Transverse colon (tissue), 4 donors: ENCODE measurements around the gene SPIN4. TPM values are rescaled to one million over a fixed set of nuclear protein-coding genes. Genes with fewer than 3 reads are reported as not detected.
A peak's percentile ranks its signal among the peaks of the same experiment; 100 is the strongest.

Experiments used
- DNase-seq: peaks from one replicate; pipeline ENCODE4 v3.0.0-alpha.2; 2019
- H3K27ac ChIP-seq, 4 donors: fragments of 200-600 bp; sonication (generic); 2 replicates each; pipeline ENCODE4 v1.5.1; 2016 to 2018; ENCODE audit warnings: inconsistent platforms in 4 of 4
- H3K27me3 ChIP-seq: fragments of 200-600 bp; sonication (generic); 2 replicates; pipeline ENCODE4 v1.5.1; 2017; ENCODE audit warnings: inconsistent platforms
- H3K36me3 ChIP-seq, 4 donors: fragments of 200-600 bp; sonication (generic); 2 replicates each; pipeline ENCODE4 v1.5.1; 2017 to 2019; ENCODE audit warnings: inconsistent platforms in 4 of 4
- H3K4me1 ChIP-seq, 4 donors: fragments of 200-600 bp; sonication (generic); 2 replicates each; pipeline ENCODE4 v1.5.1; 2017 to 2020; ENCODE audit warnings: inconsistent platforms in 4 of 4
- H3K4me3 ChIP-seq, 4 donors: fragments of 200-600 bp; sonication (generic); 1 replicate in 1 of 4; 2 replicates in 3 of 4; pipeline versions ENCODE4 v1.5.1 to v1.6.1; 2017 to 2019; ENCODE audit warnings: inconsistent platforms in 4 of 4
- H3K9me3 ChIP-seq, 2 donors: fragments of 200-600 bp; sonication (generic); 2 replicates each; pipeline ENCODE4 v1.5.1; 2017 to 2019; ENCODE audit warnings: inconsistent platforms in 2 of 2
- EP300 ChIP-seq: sonication (generic); formaldehyde crosslinking; IDR thresholded peaks from one replicate; pipeline ENCODE4 v1.6.1; 2017; ENCODE audit warnings: antibody characterized with exemption, low read depth
- POLR2A ChIP-seq: fragments of 450-650 bp; IDR thresholded peaks from one replicate; pipeline ENCODE4 v1.6.1; 2016; ENCODE audit warnings: antibody characterized with exemption, mild to moderate bottlenecking, moderate library complexity
- POLR2AphosphoS5 ChIP-seq, 3 donors: sonication (generic); formaldehyde crosslinking; IDR thresholded peaks; one replicate each; pipeline ENCODE4 v1.6.1; 2016; ENCODE audit warnings: antibody characterized with exemption in 3 of 3
- WGBS, 2 donors: methylation state at CpG; one replicate each; pipeline ENCODE4 v1.1.5; 2018; ENCODE audit warnings: low coverage in 1 of 2; 5-methylcytosine and 5-hydroxymethylcytosine counted together
- in situ Hi-C, 4 donors: fragments of 200-750 bp; cut with MboI; loops; one replicate each; pipeline versions ENCODE4 v1.15.0 to v1.15.1; 2017; ENCODE audit warnings: low sequenced_read_pairs in 3 of 4, low pct_ligation_motif_present in 1 of 4, low pct_unique_long_range_greater_than_20kb in 1 of 4
- intact Hi-C: fragments of 100-400 bp; cut with DNase I; formaldehyde crosslinking; loops from one replicate; pipeline ENCODE4 v1.15.1; 2023; ENCODE audit warnings: low total_unique reads
- total RNA-seq, 4 donors: library from RNA; depleted of rRNA; stranded (reverse); fragments of >200 nt; gene quantifications; one replicate each; pipeline ENCODE4 v1.1.0, GENCODE V29; 2016
- TF ChIP-seq, protein P1 (sequence below), 5 experiments: fragments of 200-600 bp in 3 of 5; fragments of 450-650 bp in 2 of 5; sonication (generic) in 3 of 5; IDR thresholded peaks; 1 replicate in 2 of 5; 2 replicates in 3 of 5; pipeline ENCODE4 v1.5.1; 2016 to 2017; ENCODE audit warnings: antibody characterized with exemption in 5 of 5, inconsistent platforms in 3 of 5, mild to moderate bottlenecking in 2 of 5, moderate library complexity in 1 of 5

SPIN4 gene
- total RNA-seq, 4 donors from 2014 or later = 1.5 to 4.4 (median 4.1) TPM

GRCh38 chrX:63363788-63364187 is 12.7 kb upstream of the SPIN4 start:
- Histone ChIP-seq H3K4me3 (no peak overlapping the region), H3K4me1 (no peaks in the 10 kb centered on the region), H3K27me3 (no peaks in the 10 kb centered on the region), H3K27ac (no peak overlapping the region), H3K36me3 (no peaks in the 10 kb centered on the region), H3K9me3 (no peaks in the 10 kb centered on the region)
- in situ Hi-C loops (no loop called here), intact Hi-C loops (no loop called here)
- TF ChIP-seq, protein P1, sequence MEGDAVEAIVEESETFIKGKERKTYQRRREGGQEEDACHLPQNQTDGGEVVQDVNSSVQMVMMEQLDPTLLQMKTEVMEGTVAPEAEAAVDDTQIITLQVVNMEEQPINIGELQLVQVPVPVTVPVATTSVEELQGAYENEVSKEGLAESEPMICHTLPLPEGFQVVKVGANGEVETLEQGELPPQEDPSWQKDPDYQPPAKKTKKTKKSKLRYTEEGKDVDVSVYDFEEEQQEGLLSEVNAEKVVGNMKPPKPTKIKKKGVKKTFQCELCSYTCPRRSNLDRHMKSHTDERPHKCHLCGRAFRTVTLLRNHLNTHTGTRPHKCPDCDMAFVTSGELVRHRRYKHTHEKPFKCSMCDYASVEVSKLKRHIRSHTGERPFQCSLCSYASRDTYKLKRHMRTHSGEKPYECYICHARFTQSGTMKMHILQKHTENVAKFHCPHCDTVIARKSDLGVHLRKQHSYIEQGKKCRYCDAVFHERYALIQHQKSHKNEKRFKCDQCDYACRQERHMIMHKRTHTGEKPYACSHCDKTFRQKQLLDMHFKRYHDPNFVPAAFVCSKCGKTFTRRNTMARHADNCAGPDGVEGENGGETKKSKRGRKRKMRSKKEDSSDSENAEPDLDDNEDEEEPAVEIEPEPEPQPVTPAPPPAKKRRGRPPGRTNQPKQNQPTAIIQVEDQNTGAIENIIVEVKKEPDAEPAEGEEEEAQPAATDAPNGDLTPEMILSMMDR (IDR thresholded peaks at IDR 0.05) = no peak
- TF ChIP-seq POLR2A (no peak), EP300 (no peak), POLR2AphosphoS5 (IDR thresholded peaks at IDR 0.05) (no peak)
- 82% methylated on average over 4 of the region's 4 CpGs; no CpG with 5 or more reads in 1 of the 2 donors for WGBS, 2 donors
- DNase-seq = no peak

- in situ Hi-C loops (no loop called here), intact Hi-C loops (no loop called here)
- no peaks in the 10 kb centered on the region for H3K36me3 ChIP-seq
- no peaks in the 10 kb centered on the region for H3K9me3 ChIP-seq
- 58% methylated on average over 2 of the region's 2 CpGs; no CpG with 5 or more reads in 1 of the 2 donors for WGBS, 2 donors
- no peaks in the 10 kb centered on the region for H3K27me3 ChIP-seq
- no peak overlapping the region for H3K27ac ChIP-seq
- no peak for DNase-seq
- no peak for TF ChIP-seq EP300
- TF ChIP-seq, protein P1 (IDR thresholded peaks at IDR 0.05) = no peak
- no peak for TF ChIP-seq POLR2A
- no peak for TF ChIP-seq POLR2AphosphoS5 (IDR thresholded peaks at IDR 0.05)
- no peak overlapping the region for H3K4me3 ChIP-seq
- no peaks in the 10 kb centered on the region for H3K4me1 ChIP-seq
These were observed 10.4 kb upstream of the SPIN4 start for GRCh38 chrX:63361494-63361893.

DNA sequence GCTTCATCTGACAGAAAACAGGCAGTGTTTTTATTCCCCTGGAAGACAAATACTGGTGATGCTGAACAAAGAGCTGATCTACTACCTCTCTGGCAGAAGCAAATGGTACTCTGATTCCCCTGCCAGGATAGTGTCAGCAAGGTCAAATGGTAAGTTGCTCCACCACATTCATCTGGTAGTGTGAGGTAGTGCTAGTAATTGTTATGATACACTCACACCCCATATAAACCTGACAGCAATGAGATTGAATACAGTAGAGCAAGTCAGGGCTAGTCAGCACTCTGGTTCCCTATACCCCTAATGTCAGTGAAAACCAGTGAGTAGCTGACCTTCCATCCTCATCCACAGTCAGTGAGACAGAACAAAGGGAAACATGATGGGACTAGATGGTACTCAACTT is 3.4 kb upstream of the SPIN4 start:
- Histone ChIP-seq H3K27ac (no peak overlapping the region), H3K9me3 (no peaks in the 10 kb centered on the region), H3K4me3 (no peak overlapping the region), H3K36me3 (no peaks in the 10 kb centered on the region), H3K4me1 (peaks cover 0 to 6% (median 0%) of the 10 kb centered on the region in 4 donors), H3K27me3 (no peaks in the 10 kb centered on the region)
- no peak for TF ChIP-seq POLR2A
- TF ChIP-seq, protein P1 (IDR thresholded peaks at IDR 0.05) = no peak
- TF ChIP-seq POLR2AphosphoS5 (IDR thresholded peaks at IDR 0.05) = no peak
- TF ChIP-seq EP300 = no peak
- intact Hi-C loops (no loop called here), in situ Hi-C loops (no loop called here)
- DNase-seq = no peak

DNA sequence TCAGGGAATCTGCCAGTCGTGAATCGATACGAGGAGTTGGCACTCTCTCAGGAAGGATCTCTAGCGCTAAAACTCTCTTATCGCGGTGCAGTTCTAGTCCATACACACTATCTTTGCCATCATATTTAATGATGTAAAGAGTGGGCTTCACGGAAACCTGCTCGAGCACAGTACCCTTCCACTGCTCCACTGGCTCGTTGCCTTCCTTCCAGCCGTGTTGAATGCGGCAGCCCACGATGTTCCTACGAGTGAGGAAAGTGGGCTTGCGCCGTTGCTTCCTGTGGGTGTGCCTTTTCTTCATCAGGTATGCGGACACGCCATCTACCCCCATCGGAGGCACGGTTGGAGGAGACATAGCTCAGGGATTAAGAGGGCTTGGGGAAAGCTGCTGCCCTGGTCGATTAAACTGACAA is 661 bp downstream of the SPIN4 start:
- H3K36me3 ChIP-seq = no peaks in the 10 kb centered on the region
- peaks cover 0 to 10% (median 0%) of the 10 kb centered on the region in 4 donors for H3K4me1 ChIP-seq
- H3K9me3 ChIP-seq = no peaks in the 10 kb centered on the region
- no peaks in the 10 kb centered on the region for H3K27me3 ChIP-seq
- intact Hi-C loops (no loop called here), in situ Hi-C loops (no loop called here)
- TF ChIP-seq, protein P1 (IDR thresholded peaks at IDR 0.05) = no peak
- TF ChIP-seq POLR2AphosphoS5 (IDR thresholded peaks at IDR 0.05) (no peak), POLR2A (no peak), EP300 (no peak)
- peak overlapping the region; percentile 40 to 78 (median 56) for H3K4me3 ChIP-seq
- peak overlapping the region; percentile 87 to 91 (median 89) for H3K27ac ChIP-seq
- 40% methylated on average over 20 of the region's 20 CpGs; no CpG with 5 or more reads in 1 of the 2 donors for WGBS, 2 donors
- peak; percentile 36 for DNase-seq
